GM23338 (cell line): ENCODE results near the gene RPS25. TPM values are rescaled to one million over a fixed set of nuclear protein-coding genes. Genes with fewer than 3 reads are reported as not detected.
A peak's percentile ranks its signal among the peaks of the same experiment; 100 is the strongest.
"Not testable (repeated sequence)": the region's sequence is repeated elsewhere in the genome, so short reads cannot be mapped to it uniquely, and the experiment has no call there.

Experiments
- ATAC-seq: fragments of 200-7000 bp; cut with Tn5 transposase; 3 replicates; pipeline ENCODE4 v1.9.1; 2020
- DNase-seq: peaks from one replicate; pipeline ENCODE4 v3.0.0-alpha.2; 2015; ENCODE audit warnings: low spot score
- H2AFZ ChIP-seq: fragments of 200-600 bp; sonication (generic); 2 replicates; pipeline ENCODE4 v1.8.0; 2016; ENCODE audit warnings: antibody characterized with exemption, mild to moderate bottlenecking, moderate library complexity
- H3F3A ChIP-seq: fragments of 200-600 bp; sonication (generic); replicated peaks from 2 replicates; pipeline ENCODE4 v1.8.0; 2017; ENCODE audit warnings: antibody characterized with exemption, mixed run types, low read depth
- H3K27ac ChIP-seq: fragments of 200-600 bp; sonication (generic); 2 replicates; pipeline ENCODE4 v1.6.1; 2016; ENCODE audit warnings: low read depth
- H3K27me3 ChIP-seq: fragments of 200-600 bp; sonication (generic); 2 replicates; pipeline ENCODE4 v1.8.0; 2016; ENCODE audit warnings: mild to moderate bottlenecking, mixed run types, moderate library complexity; ENCODE audit not compliant: insufficient read depth
- H3K36me3 ChIP-seq: fragments of 200-600 bp; sonication (generic); 2 replicates; pipeline ENCODE4 v1.8.0; 2016; ENCODE audit warnings: mild to moderate bottlenecking; ENCODE audit not compliant: insufficient read depth
- H3K4me1 ChIP-seq: fragments of 200-600 bp; sonication (generic); 2 replicates; pipeline ENCODE4 v1.8.0; 2016; ENCODE audit warnings: mild to moderate bottlenecking, moderate library complexity; ENCODE audit not compliant: insufficient read depth
- H3K4me2 ChIP-seq: fragments of 200-600 bp; sonication (generic); 2 replicates; pipeline ENCODE4 v1.7.1; 2017; ENCODE audit warnings: mixed run types
- H3K4me3 ChIP-seq: fragments of 200-600 bp; sonication (generic); 2 replicates; pipeline ENCODE4 v1.6.1; 2016; ENCODE audit warnings: mixed run types
- H3K79me2 ChIP-seq: fragments of 200-600 bp; sonication (generic); replicated peaks from 2 replicates; pipeline ENCODE4 v1.8.0; 2017; ENCODE audit warnings: mild to moderate bottlenecking; ENCODE audit not compliant: insufficient read depth
- H3K9me2 ChIP-seq: fragments of 200-600 bp; sonication (generic); 2 replicates; pipeline ENCODE4 v1.8.0; 2017; ENCODE audit not compliant: insufficient read depth
- H4K20me1 ChIP-seq: fragments of 200-600 bp; sonication (generic); replicated peaks from 2 replicates; pipeline ENCODE4 v1.8.0; 2017; ENCODE audit warnings: mild to moderate bottlenecking; ENCODE audit not compliant: insufficient read depth
- H3K27ac Mint-ChIP-seq: 2 replicates; pipeline ENCODE4 v1.8.0; 2020; ENCODE audit warnings: inconsistent platforms, mild to moderate bottlenecking, moderate library complexity, mixed read lengths
- H3K27me3 Mint-ChIP-seq: 3 replicates; pipeline ENCODE4 v1.8.0; 2022; ENCODE audit warnings: low read depth, mild to moderate bottlenecking, moderate library complexity, mixed read lengths, inconsistent platforms; ENCODE audit not compliant: insufficient read depth, poor library complexity
- H3K36me3 Mint-ChIP-seq: 3 replicates; pipeline ENCODE4 v1.8.0; 2021; ENCODE audit warnings: low read depth, mild to moderate bottlenecking, inconsistent platforms, moderate library complexity, mixed read lengths
- H3K4me1 Mint-ChIP-seq: 3 replicates; pipeline ENCODE4 v1.8.0; 2020; ENCODE audit warnings: mild to moderate bottlenecking, inconsistent platforms, mixed read lengths
- H3K4me3 Mint-ChIP-seq: 3 replicates; pipeline ENCODE4 v1.8.0; 2021; ENCODE audit warnings: moderate library complexity, mild to moderate bottlenecking, inconsistent platforms, mixed read lengths
- H3K9me3 Mint-ChIP-seq: 3 replicates; pipeline ENCODE4 v1.8.0; 2020; ENCODE audit warnings: moderate library complexity, mild to moderate bottlenecking, inconsistent platforms, mixed read lengths
- ETS1 ChIP-seq: IDR thresholded peaks from 2 replicates; pipeline ENCODE4 v1.6.1; 2016; ENCODE audit warnings: antibody characterized with exemption
- EZH2 ChIP-seq: fragments of 200-600 bp; sonication (generic); IDR thresholded peaks from one replicate; pipeline ENCODE4 v1.8.0; 2017; ENCODE audit warnings: antibody characterized with exemption, mild to moderate bottlenecking, low read depth; ENCODE audit not compliant: unreplicated experiment
- EZH2phosphoT487 ChIP-seq: fragments of 200-600 bp; sonication (generic); IDR thresholded peaks from one replicate; pipeline ENCODE4 v1.8.1; 2018; ENCODE audit warnings: antibody characterized with exemption; ENCODE audit not compliant: unreplicated experiment
- JUNB ChIP-seq: IDR thresholded peaks from one replicate; pipeline ENCODE4 v1.6.1; 2016; ENCODE audit warnings: antibody characterized with exemption; ENCODE audit not compliant: unreplicated experiment
- POLR2AphosphoS5 ChIP-seq: IDR thresholded peaks from 2 replicates; pipeline ENCODE4 v1.6.1; 2016; ENCODE audit warnings: antibody characterized with exemption, low read depth
- STAT1 ChIP-seq: IDR thresholded peaks from one replicate; pipeline ENCODE4 v1.6.1; 2016; ENCODE audit warnings: antibody characterized with exemption; ENCODE audit not compliant: unreplicated experiment
- ZNF114 ChIP-seq: fragments of 250-450 bp; sonication (Bioruptor Pico); IDR thresholded peaks from 2 replicates; pipeline ENCODE4 v1.5.0; 2020; ENCODE audit warnings: mild to moderate bottlenecking, moderate library complexity
- ZNF331 ChIP-seq: fragments of 250-450 bp; sonication (Bioruptor Pico); IDR thresholded peaks from 2 replicates; pipeline ENCODE4 v1.5.0; 2020; ENCODE audit warnings: low read depth, mild to moderate bottlenecking, moderate library complexity
- polyA plus RNA-seq: library from polyadenylated mRNA; unstranded; fragments of >200 nt; fragmentation: Nextera tagmentation; extraction: Ambion mirVana; gene quantifications from 2 replicates; pipeline ENCODE4 v1.2.1, GENCODE V29; 2016
- total RNA-seq: library from RNA; depleted of rRNA; stranded (reverse); fragments of >200 nt; shearing (Covaris generic); gene quantifications from 2 replicates; pipeline ENCODE4 v1.2.3, GENCODE V29; 2014
- TF ChIP-seq, protein P1 (sequence below), 2 experiments: fragments of 200-600 bp in 1 of 2; sonication (generic) in 1 of 2; conservative IDR thresholded peaks; 2 replicates each; pipeline versions ENCODE4 v1.5.1 to v1.6.1; 2016 to 2017; ENCODE audit warnings: antibody characterized with exemption in 2 of 2, low read depth in 2 of 2, mild to moderate bottlenecking in 2 of 2, moderate library complexity in 1 of 2

RPS25 gene
- total and polyA plus RNA-seq, 2 experiments from 2014 or later: 1,965 to 3,622 TPM

DNA sequence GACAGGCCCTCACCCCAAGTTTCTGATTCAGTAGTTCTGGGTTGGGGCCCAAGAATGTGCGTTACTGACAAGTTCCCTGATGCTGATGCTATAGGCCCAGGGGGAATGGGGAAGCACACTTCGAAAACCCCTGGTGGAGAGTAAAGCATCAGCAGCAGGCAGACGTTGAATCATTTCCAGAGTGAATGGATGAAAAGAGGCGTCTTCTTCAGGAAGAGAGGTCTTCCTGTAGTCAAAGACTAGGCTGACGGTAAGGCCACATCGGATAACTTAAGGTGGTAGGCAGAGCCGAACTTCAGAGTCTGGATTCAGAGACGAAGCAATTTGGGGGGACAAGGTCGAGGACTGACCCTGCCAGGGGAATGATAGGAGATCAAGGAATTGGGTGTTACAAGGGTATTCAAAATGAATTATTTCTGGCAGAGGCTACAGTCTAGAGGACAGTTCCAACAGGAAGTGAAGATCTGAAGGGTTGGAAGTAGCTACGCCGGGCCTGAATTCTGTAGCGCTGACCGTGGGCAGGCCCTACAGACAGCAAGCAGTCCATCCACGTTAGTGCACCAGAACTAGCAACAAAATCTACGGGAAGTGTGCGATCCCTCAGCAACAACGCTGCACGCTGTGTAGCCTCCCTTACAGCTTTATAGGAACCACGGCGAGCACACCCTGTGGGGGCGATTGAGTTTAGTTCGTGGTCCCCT lies 21.1 kb downstream of the RPS25 start:
- peak overlapping the region; percentile 97 for H3K4me2 ChIP-seq
- peak; percentile 19 for ATAC-seq
- Mint-ChIP-seq H3K4me1 (peaks cover 21% of the 10 kb centered on the region), H3K27ac (peak overlapping the region; percentile 92; the same call in 1 of the 2 replicates), H3K9me3 (peaks cover 15% of the 10 kb centered on the region), H3K36me3 (peaks cover 66% of the 10 kb centered on the region), H3K4me3 (peak overlapping the region; percentile 100), H3K27me3 (peaks cover 4% of the 10 kb centered on the region)
- peaks cover 22% of the 10 kb centered on the region for H3K36me3 ChIP-seq
- no peaks in the 10 kb centered on the region for H3K27me3 ChIP-seq
- H4K20me1 ChIP-seq: 0 out of 2 replicates have a peak, but pooled peaks cover 8% of the 10 kb centered on the region
- H3K9me2 ChIP-seq: 0 out of 2 replicates have a peak, but pooled peaks cover 4% of the 10 kb centered on the region
- peak; percentile 63 for DNase-seq
- peak overlapping the region; percentile 97; the same call in 1 of the 2 replicates for H2AFZ ChIP-seq
- 0 out of 2 replicates have a peak, but pooled peaks cover 5% of the 10 kb centered on the region for H3F3A ChIP-seq
- H3K27ac ChIP-seq: peak overlapping the region; percentile 75; the same call in 1 of the 2 replicates
- peaks cover 58% of the 10 kb centered on the region for H3K79me2 ChIP-seq
- peaks cover 16% of the 10 kb centered on the region; the same call in 1 of the 2 replicates for H3K4me1 ChIP-seq
- H3K4me3 ChIP-seq: peak overlapping the region; percentile 98
- TF ChIP-seq, protein P1, sequence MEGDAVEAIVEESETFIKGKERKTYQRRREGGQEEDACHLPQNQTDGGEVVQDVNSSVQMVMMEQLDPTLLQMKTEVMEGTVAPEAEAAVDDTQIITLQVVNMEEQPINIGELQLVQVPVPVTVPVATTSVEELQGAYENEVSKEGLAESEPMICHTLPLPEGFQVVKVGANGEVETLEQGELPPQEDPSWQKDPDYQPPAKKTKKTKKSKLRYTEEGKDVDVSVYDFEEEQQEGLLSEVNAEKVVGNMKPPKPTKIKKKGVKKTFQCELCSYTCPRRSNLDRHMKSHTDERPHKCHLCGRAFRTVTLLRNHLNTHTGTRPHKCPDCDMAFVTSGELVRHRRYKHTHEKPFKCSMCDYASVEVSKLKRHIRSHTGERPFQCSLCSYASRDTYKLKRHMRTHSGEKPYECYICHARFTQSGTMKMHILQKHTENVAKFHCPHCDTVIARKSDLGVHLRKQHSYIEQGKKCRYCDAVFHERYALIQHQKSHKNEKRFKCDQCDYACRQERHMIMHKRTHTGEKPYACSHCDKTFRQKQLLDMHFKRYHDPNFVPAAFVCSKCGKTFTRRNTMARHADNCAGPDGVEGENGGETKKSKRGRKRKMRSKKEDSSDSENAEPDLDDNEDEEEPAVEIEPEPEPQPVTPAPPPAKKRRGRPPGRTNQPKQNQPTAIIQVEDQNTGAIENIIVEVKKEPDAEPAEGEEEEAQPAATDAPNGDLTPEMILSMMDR (conservative IDR thresholded peaks at IDR 0.05; ENCODE audit: low read depth in 2 of 2): peak in 1 of 2 experiments; percentile 37; a peak in 2 of 4 replicates
- TF ChIP-seq EZH2: no peak

GRCh38 chr11:118991486-118992038 lies 26.6 kb downstream of the RPS25 start:
- H3K27me3 Mint-ChIP-seq, H3K27ac Mint-ChIP-seq, H4K20me1 ChIP-seq, H3K79me2 ChIP-seq, H3K36me3 ChIP-seq, H3K9me2 ChIP-seq, H3F3A ChIP-seq, H3K4me3 Mint-ChIP-seq, H3K4me1 ChIP-seq, H3K4me3 ChIP-seq, H3K4me1 Mint-ChIP-seq, DNase-seq, H3K4me2 ChIP-seq, H2AFZ ChIP-seq, H3K27me3 ChIP-seq, ATAC-seq, H3K27ac ChIP-seq: not testable (repeated sequence)
- peaks cover 42% of the 10 kb centered on the region for H3K36me3 Mint-ChIP-seq
- peaks cover 25% of the 10 kb centered on the region for H3K9me3 Mint-ChIP-seq

- TF ChIP-seq STAT1: no peak
- TF ChIP-seq EZH2: no peak
- no peak for TF ChIP-seq ZNF114
- TF ChIP-seq ETS1: no peak
- no peak for TF ChIP-seq JUNB
- no peak for TF ChIP-seq EZH2phosphoT487
- no peak for TF ChIP-seq ZNF331 (CRISPR knock-in tag)
- no peak for TF ChIP-seq POLR2AphosphoS5
- TF ChIP-seq, protein P1 (conservative IDR thresholded peaks at IDR 0.05; ENCODE audit: low read depth in 2 of 2): no peak
- Mint-ChIP-seq H3K27ac (no peak overlapping the region), H3K36me3 (peaks cover 26% of the 10 kb centered on the region), H3K4me3 (no peak overlapping the region), H3K27me3 (peaks cover 6% of the 10 kb centered on the region), H3K9me3 (peaks cover 21% of the 10 kb centered on the region), H3K4me1 (0 out of 3 replicates have a peak, but pooled peaks cover 2% of the 10 kb centered on the region)
- Histone ChIP-seq H4K20me1 (no peaks in the 10 kb centered on the region), H2AFZ (no peak overlapping the region), H3F3A (no peaks in the 10 kb centered on the region), H3K9me2 (no peaks in the 10 kb centered on the region), H3K4me1 (no peaks in the 10 kb centered on the region), H3K27ac (no peak overlapping the region), H3K4me3 (no peak overlapping the region), H3K4me2 (no peak overlapping the region), H3K79me2 (no peaks in the 10 kb centered on the region; the same call in 1 of the 2 replicates), H3K36me3 (no peaks in the 10 kb centered on the region), H3K27me3 (no peaks in the 10 kb centered on the region)
- no peak for ATAC-seq
- no peak for DNase-seq
Observed at GRCh38 chr11:118988280-118988679, 29.9 kb downstream of the RPS25 start.
